Body of pancreas (tissue), 4 donors: ENCODE measurements around the gene OMA1. TPM values are rescaled to one million over a fixed set of nuclear protein-coding genes. Genes with fewer than 3 reads are reported as not detected.
A peak's percentile ranks its signal among the peaks of the same experiment; 100 is the strongest.

Experiments used
- ATAC-seq: fragments of 150-250 bp; one replicate; pipeline ENCODE4 v1.9.1; 2016
- DNase-seq, 4 donors: peaks; one replicate each; pipeline ENCODE4 v3.0.0-alpha.2; 2019
- H3K27ac ChIP-seq, 4 donors: fragments of 200-600 bp; sonication (generic); 1 replicate in 3 of 4; 2 replicates in 1 of 4; pipeline versions ENCODE4 v1.5.1 to v1.6.1; 2016 to 2019; ENCODE audit warnings: mild to moderate bottlenecking in 1 of 4, mixed read lengths in 1 of 4, moderate library complexity in 1 of 4
- H3K27me3 ChIP-seq, 2 donors: fragments of 200-600 bp; sonication (generic); one replicate each; pipeline ENCODE4 v1.6.0; 2016; ENCODE audit warnings: mild to moderate bottlenecking in 1 of 2
- H3K36me3 ChIP-seq, 2 donors: fragments of 200-600 bp; sonication (generic); replicated peaks in 1 of 2; 2 replicates each; pipeline ENCODE4 v1.5.1; 2016; ENCODE audit warnings: low read depth in 2 of 2; ENCODE audit not compliant: insufficient read depth in 1 of 2
- H3K4me1 ChIP-seq: fragments of 200-600 bp; sonication (generic); one replicate; pipeline ENCODE4 v1.6.0; 2016
- H3K4me3 ChIP-seq, 2 donors: fragments of 200-600 bp; sonication (generic); 1 replicate in 1 of 2; 2 replicates in 1 of 2; pipeline ENCODE4 v1.5.1; 2016 to 2019
- H3K9me3 ChIP-seq, 3 donors: fragments of 200-600 bp; sonication (generic); 1 replicate in 2 of 3; 2 replicates in 1 of 3; pipeline ENCODE4 v1.5.1; 2016
- POLR2A ChIP-seq, 3 donors: fragments of 450-650 bp; IDR thresholded peaks; one replicate each; pipeline ENCODE4 v1.6.1; 2016; ENCODE audit warnings: antibody characterized with exemption in 3 of 3, mild to moderate bottlenecking in 2 of 3
- WGBS, 2 donors: methylation state at CpG; one replicate each; pipeline ENCODE4 v1.1.5; 2017; 5-methylcytosine and 5-hydroxymethylcytosine counted together
- intact Hi-C: fragments of 100-400 bp; cut with DNase I; formaldehyde crosslinking; loops from one replicate; pipeline ENCODE4 v1.15.1; 2023
- total RNA-seq, 2 donors: library from RNA; depleted of rRNA; stranded (reverse); fragments of >200 nt; gene quantifications; one replicate each; pipeline ENCODE4 v1.1.0, GENCODE V29; 2016
- TF ChIP-seq, protein P1 (sequence below), 7 experiments: fragments of 450-650 bp in 4 of 7; fragments of 200-600 bp in 3 of 7; sonication (generic) in 3 of 7; IDR thresholded peaks; one replicate each; pipeline ENCODE4 v1.5.1; 2016 to 2019; ENCODE audit warnings: antibody characterized with exemption in 7 of 7

The OMA1 gene
- total RNA-seq, 2 donors from 2014 or later, result 16.5 to 18.7 TPM

DNA sequence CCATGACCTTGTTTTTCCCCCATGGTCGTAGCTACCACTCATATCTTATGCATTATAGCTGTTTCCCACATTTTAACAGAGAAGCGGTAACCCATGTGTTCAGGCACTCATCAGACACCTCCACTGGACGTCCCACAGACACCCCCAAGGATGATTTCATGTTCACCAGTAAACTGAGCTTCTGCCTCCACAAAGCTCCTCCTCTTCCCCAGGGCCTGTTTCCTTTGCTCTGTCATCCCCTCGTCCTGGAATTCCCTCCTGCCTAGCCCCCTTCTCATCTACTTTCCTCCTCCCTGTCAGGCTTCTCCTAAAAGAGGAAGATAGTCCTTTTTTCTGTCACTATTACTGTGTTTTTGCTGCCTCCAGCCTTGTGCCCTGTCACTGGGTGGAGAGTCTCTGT is 111.2 kb downstream of the OMA1 start:
- DNase-seq, result no peak
- Histone ChIP-seq H3K36me3 (no peaks in the 10 kb centered on the region), H3K9me3 (no peaks in the 10 kb centered on the region), H3K27ac (no peak overlapping the region), H3K4me1 (no peaks in the 10 kb centered on the region), H3K4me3 (no peak overlapping the region), H3K27me3 (no peaks in the 10 kb centered on the region)
- no peak for ATAC-seq
- intact Hi-C loops, result no loop called here
- TF ChIP-seq, protein P1, sequence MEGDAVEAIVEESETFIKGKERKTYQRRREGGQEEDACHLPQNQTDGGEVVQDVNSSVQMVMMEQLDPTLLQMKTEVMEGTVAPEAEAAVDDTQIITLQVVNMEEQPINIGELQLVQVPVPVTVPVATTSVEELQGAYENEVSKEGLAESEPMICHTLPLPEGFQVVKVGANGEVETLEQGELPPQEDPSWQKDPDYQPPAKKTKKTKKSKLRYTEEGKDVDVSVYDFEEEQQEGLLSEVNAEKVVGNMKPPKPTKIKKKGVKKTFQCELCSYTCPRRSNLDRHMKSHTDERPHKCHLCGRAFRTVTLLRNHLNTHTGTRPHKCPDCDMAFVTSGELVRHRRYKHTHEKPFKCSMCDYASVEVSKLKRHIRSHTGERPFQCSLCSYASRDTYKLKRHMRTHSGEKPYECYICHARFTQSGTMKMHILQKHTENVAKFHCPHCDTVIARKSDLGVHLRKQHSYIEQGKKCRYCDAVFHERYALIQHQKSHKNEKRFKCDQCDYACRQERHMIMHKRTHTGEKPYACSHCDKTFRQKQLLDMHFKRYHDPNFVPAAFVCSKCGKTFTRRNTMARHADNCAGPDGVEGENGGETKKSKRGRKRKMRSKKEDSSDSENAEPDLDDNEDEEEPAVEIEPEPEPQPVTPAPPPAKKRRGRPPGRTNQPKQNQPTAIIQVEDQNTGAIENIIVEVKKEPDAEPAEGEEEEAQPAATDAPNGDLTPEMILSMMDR (IDR thresholded peaks at IDR 0.05), result no peak
- TF ChIP-seq POLR2A (IDR thresholded peaks at IDR 0.05), result no peak
- WGBS, 2 donors, result 72 to 74% methylated on average over 4 of the region's 4 CpGs

DNA sequence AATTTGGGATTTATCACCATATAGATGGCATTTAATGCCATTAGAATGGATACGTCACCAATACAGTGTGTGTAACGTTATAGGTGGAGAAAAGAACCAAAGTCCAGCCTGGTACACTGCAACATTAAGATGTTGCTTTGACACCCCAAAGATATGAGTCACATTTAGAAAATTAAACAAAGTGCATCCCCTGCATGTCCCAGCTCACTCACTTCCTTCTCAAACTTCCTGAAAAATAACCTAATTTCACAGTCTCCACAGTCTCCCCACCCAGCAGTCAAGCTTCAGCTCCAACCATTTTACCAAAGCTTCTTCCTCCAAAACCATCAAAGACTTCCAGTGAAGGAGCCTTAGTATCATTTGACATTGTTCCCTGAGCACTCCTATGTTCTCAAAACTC is 111.9 kb downstream of the OMA1 start:
- Histone ChIP-seq H3K27ac (no peak overlapping the region), H3K27me3 (no peaks in the 10 kb centered on the region), H3K36me3 (no peaks in the 10 kb centered on the region), H3K4me3 (no peak overlapping the region), H3K4me1 (no peaks in the 10 kb centered on the region), H3K9me3 (no peaks in the 10 kb centered on the region)
- TF ChIP-seq, protein P1 (IDR thresholded peaks at IDR 0.05), result no peak
- no peak for TF ChIP-seq POLR2A (IDR thresholded peaks at IDR 0.05)
- ATAC-seq (no peak), DNase-seq (no peak)
- WGBS, 2 donors, result 84 to 94% methylated on average over 2 of the region's 2 CpGs
- intact Hi-C loops, result no loop called here

DNA sequence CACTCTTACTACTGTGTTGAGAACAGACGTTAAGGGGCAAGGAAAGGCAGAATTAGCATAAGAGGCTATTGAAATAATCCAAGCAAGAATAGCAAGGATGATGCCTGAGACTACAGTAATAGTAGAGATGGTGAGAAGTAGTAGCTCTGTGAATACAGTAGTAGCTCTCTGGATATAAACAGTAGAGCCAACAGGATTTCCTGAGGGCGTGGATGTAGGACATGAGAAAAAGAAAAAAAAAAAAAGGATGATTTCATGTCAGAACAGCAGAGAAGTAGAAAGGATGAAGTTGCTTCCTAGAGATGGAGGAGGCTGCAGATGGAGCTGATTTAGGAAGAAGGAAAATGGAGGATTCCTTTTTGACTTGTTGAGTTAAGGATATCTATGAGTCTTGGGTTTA is 112.3 kb downstream of the OMA1 start:
- Histone ChIP-seq H3K36me3 (no peaks in the 10 kb centered on the region), H3K27ac (no peak overlapping the region), H3K9me3 (no peaks in the 10 kb centered on the region), H3K4me3 (no peak overlapping the region), H3K4me1 (no peaks in the 10 kb centered on the region), H3K27me3 (no peaks in the 10 kb centered on the region)
- 73% methylated on average over 2 of the region's 2 CpGs for WGBS, 2 donors
- no peak for ATAC-seq
- intact Hi-C loops, result no loop called here
- TF ChIP-seq POLR2A (IDR thresholded peaks at IDR 0.05), result no peak
- TF ChIP-seq, protein P1 (IDR thresholded peaks at IDR 0.05), result no peak
- no peak for DNase-seq

DNA sequence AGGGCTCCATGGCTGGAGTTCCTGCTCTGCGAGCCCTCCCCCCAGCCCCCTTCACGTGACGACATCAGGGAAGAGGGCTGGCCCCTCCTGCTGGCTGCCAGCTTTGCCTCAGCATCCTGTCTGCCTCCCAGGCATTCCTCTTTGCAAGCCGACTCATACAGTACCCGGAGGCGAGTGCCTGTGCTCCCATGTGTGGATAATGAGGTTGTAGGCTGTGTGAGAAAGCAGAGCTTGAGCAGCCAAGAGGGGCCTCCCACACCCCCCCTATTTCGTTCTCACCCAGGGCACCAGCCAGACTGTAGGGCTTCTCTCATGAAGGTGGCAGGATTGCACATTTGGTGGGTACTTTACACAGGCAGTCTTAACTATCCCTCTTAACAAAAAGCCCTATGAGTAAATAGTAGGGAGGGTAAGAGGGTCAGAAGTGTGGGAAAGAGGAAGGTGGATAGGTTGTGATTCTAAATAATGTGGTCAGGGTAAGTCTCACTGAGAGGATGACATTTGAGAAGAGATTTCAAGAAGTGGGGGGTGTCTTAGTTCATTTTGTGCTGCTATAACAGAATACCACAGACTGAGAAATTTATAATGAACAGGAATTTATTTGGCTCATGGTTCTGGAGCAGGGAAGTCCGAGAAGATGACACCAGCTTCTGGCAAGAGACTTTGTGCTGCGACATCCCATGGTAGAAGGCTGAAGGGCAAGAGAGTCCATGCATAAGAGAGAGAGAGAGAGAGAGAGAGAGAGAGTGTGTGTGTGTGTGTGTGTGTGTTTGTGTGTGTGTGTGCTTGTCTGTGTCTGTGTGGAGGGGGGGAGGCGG is 113.5 kb downstream of the OMA1 start:
- Histone ChIP-seq H3K4me3 (no peak overlapping the region), H3K9me3 (no peaks in the 10 kb centered on the region), H3K36me3 (no peaks in the 10 kb centered on the region), H3K4me1 (no peaks in the 10 kb centered on the region), H3K27me3 (no peaks in the 10 kb centered on the region), H3K27ac (no peak overlapping the region)
- intact Hi-C loops, result no loop called here
- ATAC-seq (peak; percentile 27), DNase-seq (no peak)
- 61 to 74% methylated on average over 9 to 10 of the region's 10 CpGs for WGBS, 2 donors
- TF ChIP-seq, protein P1 (IDR thresholded peaks at IDR 0.05), result no peak
- no peak for TF ChIP-seq POLR2A (IDR thresholded peaks at IDR 0.05)
